Neutrophil (primary cell): ENCODE data around the gene NRXN3.

Source experiments
- H3K27ac ChIP-seq: fragments of 200-600 bp; sonication (generic); 2 replicates; pipeline ENCODE4 v1.5.1; 2016; ENCODE audit warnings: mild to moderate bottlenecking, moderate library complexity
- H3K27me3 ChIP-seq: fragments of 200-600 bp; sonication (generic); 2 replicates; pipeline ENCODE4 v1.6.0; 2016; ENCODE audit warnings: mild to moderate bottlenecking
- H3K36me3 ChIP-seq: fragments of 200-600 bp; sonication (generic); 2 replicates; pipeline ENCODE4 v1.5.1; 2017
- H3K4me1 ChIP-seq, 2 experiments: fragments of 200-600 bp in 1 of 2; sonication (generic) in 1 of 2; 1 replicate in 1 of 2; 2 replicates in 1 of 2; pipeline versions ENCODE4 v1.5.1 to v1.6.1; 2013 to 2016; ENCODE audit warnings: low read depth in 1 of 2, low read length in 1 of 2, mild to moderate bottlenecking in 1 of 2, moderate library complexity in 1 of 2; ENCODE audit not compliant: control insufficient read depth in 1 of 2, insufficient read depth in 1 of 2
- H3K4me3 ChIP-seq, 2 experiments: fragments of 200-600 bp in 1 of 2; sonication (generic) in 1 of 2; 1 replicate in 1 of 2; 2 replicates in 1 of 2; pipeline ENCODE4 v1.5.1; 2013 to 2016; ENCODE audit warnings: low read depth in 1 of 2, low read length in 1 of 2, mild to moderate bottlenecking in 1 of 2, moderate library complexity in 1 of 2
- H3K9me3 ChIP-seq: fragments of 200-600 bp; sonication (generic); 2 replicates; pipeline ENCODE4 v1.5.1; 2016
- TF ChIP-seq, protein P1 (sequence below): fragments of 200-600 bp; sonication (generic); IDR thresholded peaks from 2 replicates; pipeline ENCODE4 v1.5.1; 2016; ENCODE audit warnings: antibody characterized with exemption

Gene NRXN3

DNA sequence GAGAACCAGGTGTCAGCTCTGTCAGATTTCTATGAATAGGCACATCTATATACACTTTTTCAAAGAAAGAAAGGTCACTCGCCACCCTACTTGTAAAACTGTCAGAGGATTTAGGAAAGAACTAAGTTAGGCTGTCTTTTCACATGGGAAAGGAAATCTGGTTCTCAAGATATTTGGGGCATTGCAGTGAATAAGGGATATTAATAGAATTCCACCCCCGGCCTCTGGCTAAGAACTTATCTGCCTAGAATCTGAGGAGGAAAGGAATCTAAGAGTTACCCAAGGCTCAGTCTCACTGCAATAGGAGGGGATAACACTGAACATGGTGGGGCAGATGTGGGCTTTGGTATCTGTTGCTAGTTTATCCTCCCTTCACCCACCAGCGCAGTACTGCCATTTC, 677.6 kb downstream of the NRXN3 start:
- H3K4me1 ChIP-seq, result no peaks in the 10 kb centered on the region
- TF ChIP-seq, protein P1, sequence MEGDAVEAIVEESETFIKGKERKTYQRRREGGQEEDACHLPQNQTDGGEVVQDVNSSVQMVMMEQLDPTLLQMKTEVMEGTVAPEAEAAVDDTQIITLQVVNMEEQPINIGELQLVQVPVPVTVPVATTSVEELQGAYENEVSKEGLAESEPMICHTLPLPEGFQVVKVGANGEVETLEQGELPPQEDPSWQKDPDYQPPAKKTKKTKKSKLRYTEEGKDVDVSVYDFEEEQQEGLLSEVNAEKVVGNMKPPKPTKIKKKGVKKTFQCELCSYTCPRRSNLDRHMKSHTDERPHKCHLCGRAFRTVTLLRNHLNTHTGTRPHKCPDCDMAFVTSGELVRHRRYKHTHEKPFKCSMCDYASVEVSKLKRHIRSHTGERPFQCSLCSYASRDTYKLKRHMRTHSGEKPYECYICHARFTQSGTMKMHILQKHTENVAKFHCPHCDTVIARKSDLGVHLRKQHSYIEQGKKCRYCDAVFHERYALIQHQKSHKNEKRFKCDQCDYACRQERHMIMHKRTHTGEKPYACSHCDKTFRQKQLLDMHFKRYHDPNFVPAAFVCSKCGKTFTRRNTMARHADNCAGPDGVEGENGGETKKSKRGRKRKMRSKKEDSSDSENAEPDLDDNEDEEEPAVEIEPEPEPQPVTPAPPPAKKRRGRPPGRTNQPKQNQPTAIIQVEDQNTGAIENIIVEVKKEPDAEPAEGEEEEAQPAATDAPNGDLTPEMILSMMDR, result no peak
- H3K4me3 ChIP-seq, result no peak overlapping the region
- no peak overlapping the region for H3K27ac ChIP-seq
- no peaks in the 10 kb centered on the region for H3K36me3 ChIP-seq
- H3K27me3 ChIP-seq, result no peaks in the 10 kb centered on the region
- no peaks in the 10 kb centered on the region for H3K9me3 ChIP-seq

DNA sequence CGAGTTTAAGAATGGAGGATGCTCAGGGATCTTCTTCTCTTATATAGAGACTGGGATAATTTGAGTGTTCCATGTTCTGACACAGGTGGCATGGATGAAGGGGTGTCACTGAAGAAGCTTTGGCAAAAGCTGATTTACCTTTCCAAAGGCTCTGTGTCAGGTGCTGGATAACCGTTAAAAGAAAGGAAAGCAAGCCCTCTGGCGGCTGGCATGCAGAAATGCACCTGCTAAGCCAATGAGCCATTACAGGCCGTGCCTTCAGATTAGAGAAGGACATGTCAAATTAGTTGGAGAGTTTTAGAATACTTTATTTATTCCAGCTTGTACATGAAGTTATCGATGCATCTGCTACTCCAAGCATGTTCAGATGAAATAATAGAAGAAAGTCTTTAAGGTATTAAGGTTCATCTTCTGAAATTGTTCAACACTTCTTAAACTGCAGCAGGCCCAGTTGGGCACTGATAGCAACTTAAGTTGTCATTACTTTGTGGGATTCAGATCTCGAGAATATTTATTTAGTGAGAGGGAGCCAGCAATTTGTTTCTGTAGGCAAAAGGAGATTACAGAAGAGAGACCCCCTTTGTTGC, 678.2 kb downstream of the NRXN3 start:
- no peaks in the 10 kb centered on the region for H3K9me3 ChIP-seq
- no peak overlapping the region for H3K27ac ChIP-seq
- TF ChIP-seq, protein P1, result no peak
- no peaks in the 10 kb centered on the region for H3K27me3 ChIP-seq
- H3K4me1 ChIP-seq, result no peaks in the 10 kb centered on the region
- H3K4me3 ChIP-seq, result no peak overlapping the region
- H3K36me3 ChIP-seq, result no peaks in the 10 kb centered on the region

DNA sequence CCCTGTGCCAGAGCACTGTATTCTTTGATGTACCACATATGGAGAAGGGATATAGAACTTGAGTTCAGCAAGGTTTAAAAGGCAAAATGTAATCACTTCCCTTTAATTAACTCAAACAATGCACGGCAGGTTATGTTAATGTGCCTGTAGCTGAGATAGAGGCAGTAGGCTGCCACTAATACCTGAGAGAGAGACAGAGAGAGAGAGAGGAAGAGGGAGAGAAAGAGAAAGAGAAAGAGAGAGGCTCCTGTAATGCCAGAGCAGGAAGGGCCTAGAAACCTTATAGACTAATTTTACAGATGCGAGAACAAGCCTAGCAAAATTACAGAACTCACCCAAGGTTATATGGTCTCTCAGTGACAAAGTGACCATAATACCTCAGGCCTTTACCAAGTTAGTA, 679.8 kb downstream of the NRXN3 start:
- no peak overlapping the region for H3K27ac ChIP-seq
- H3K4me1 ChIP-seq, result no peaks in the 10 kb centered on the region
- H3K36me3 ChIP-seq, result no peaks in the 10 kb centered on the region
- TF ChIP-seq, protein P1, result no peak
- no peaks in the 10 kb centered on the region for H3K9me3 ChIP-seq
- no peaks in the 10 kb centered on the region for H3K27me3 ChIP-seq
- no peak overlapping the region for H3K4me3 ChIP-seq

DNA sequence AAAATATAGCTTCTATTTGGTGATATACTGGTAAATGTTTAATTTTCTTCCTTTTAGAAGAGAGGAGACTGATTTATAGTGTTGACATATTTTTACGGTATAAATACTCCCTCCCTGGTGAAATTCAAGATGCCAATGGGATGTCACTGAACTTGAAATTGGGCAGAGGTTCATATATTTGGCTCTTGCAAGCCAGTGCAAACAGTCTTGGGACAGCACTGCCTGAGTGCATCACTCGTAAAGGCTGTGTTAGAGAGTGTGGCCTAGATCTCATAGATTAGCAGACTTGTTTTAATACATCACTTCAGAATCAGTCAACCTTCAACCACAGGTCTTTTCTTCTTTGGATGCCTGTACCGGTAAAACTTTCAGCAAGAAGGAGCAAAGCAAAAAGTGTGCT, 681.0 kb downstream of the NRXN3 start:
- TF ChIP-seq, protein P1, result no peak
- Histone ChIP-seq H3K4me3 (no peak overlapping the region), H3K4me1 (no peaks in the 10 kb centered on the region), H3K27ac (no peak overlapping the region), H3K27me3 (no peaks in the 10 kb centered on the region), H3K36me3 (no peaks in the 10 kb centered on the region), H3K9me3 (no peaks in the 10 kb centered on the region)

DNA sequence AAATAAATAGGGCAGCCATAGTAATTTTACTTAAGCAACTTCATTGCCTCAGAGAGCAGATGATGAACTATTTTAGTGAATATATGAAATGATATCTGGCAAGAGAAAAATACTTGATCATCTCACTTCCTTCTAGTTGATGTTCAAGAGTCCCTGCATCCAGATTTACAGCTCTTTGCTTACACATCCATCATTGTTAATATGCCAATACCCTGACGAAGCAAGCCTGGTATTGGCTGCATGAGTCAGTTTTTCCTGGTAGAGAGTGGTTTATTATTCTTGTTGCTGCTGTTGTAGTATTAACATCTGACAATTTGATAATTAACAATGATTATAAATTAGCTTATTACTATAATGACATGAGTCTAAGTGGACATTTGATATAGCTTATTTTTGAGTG, 681.9 kb downstream of the NRXN3 start:
- Histone ChIP-seq H3K36me3 (no peaks in the 10 kb centered on the region), H3K9me3 (no peaks in the 10 kb centered on the region), H3K4me1 (no peaks in the 10 kb centered on the region), H3K27me3 (no peaks in the 10 kb centered on the region), H3K27ac (no peak overlapping the region), H3K4me3 (no peak overlapping the region)
- TF ChIP-seq, protein P1, result no peak

DNA sequence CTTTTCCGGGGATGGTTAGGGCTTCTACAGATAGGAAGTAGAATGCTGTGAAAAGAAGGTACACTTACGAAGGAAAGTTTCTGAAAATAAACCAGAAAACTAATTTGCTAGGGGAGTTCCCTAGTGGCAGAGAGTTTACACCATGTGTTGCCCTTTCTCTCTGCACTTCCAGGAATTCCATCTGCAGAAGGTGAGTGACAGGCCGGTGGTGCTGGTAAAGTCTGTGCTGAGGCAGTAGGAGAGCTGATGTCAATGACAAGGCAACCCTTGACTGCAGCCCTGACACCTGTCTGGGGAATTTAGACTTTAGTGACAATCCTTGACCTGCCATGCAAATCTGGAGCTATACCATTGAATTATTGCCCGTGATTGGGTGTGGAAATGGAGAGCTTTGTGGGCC, 687.8 kb downstream of the NRXN3 start:
- H3K4me3 ChIP-seq, result no peak overlapping the region
- TF ChIP-seq, protein P1, result no peak
- H3K27ac ChIP-seq, result no peak overlapping the region
- H3K27me3 ChIP-seq, result no peaks in the 10 kb centered on the region
- no peaks in the 10 kb centered on the region for H3K9me3 ChIP-seq
- no peaks in the 10 kb centered on the region for H3K36me3 ChIP-seq
- no peaks in the 10 kb centered on the region for H3K4me1 ChIP-seq
